SU-DHL-6 (cell line): ENCODE data around the gene CLDN7.

Experiments used
- H2AFZ ChIP-seq: fragments of 200-600 bp; sonication (generic); 2 replicates; pipeline ENCODE4 v1.6.1; 2014; ENCODE audit warnings: low read depth, mild to moderate bottlenecking, moderate library complexity, mixed read lengths, antibody characterized with exemption, low read length; ENCODE audit not compliant: severe bottlenecking
- H3F3A ChIP-seq: fragments of 200-600 bp; shearing (Covaris generic); 2 replicates; pipeline ENCODE4 v1.6.0; 2016; ENCODE audit warnings: antibody characterized with exemption, mild to moderate bottlenecking; ENCODE audit not compliant: insufficient read depth
- H3K27ac ChIP-seq: fragments of 200-600 bp; sonication (generic); 2 replicates; pipeline ENCODE4 v1.5.1; 2016; ENCODE audit warnings: low read depth, mild to moderate bottlenecking, low read length, moderate library complexity, mixed read lengths
- H3K27me3 ChIP-seq: fragments of 200-600 bp; sonication (generic), shearing (Covaris generic); 2 replicates; pipeline ENCODE4 v1.6.0; 2014; ENCODE audit warnings: mild to moderate bottlenecking, low read length
- H3K36me3 ChIP-seq: fragments of 200-600 bp; sonication (generic); 2 replicates; pipeline ENCODE4 v1.6.1; 2014; ENCODE audit warnings: mild to moderate bottlenecking, low read length, mixed read lengths
- H3K4me2 ChIP-seq: fragments of 300-600, 200-600 bp; shearing (Covaris generic), sonication (generic); 2 replicates; pipeline ENCODE4 v1.6.0; 2014; ENCODE audit warnings: low read length, low read depth, mild to moderate bottlenecking; ENCODE audit not compliant: poor library complexity, severe bottlenecking
- H3K4me3 ChIP-seq: fragments of 200-600 bp; sonication (generic); 2 replicates; pipeline ENCODE4 v1.5.1; 2014; ENCODE audit warnings: antibody characterized with exemption, low read length, mild to moderate bottlenecking, mixed read lengths; ENCODE audit not compliant: insufficient read depth, poor library complexity, severe bottlenecking
- H3K79me2 ChIP-seq: fragments of 200-600 bp; sonication (generic); 2 replicates; pipeline ENCODE4 v1.6.1; 2014; ENCODE audit warnings: mild to moderate bottlenecking, low read length, moderate library complexity; ENCODE audit not compliant: insufficient read depth
- H3K9ac ChIP-seq: fragments of 200-600 bp; sonication (generic); 2 replicates; pipeline ENCODE4 v1.7.0; 2014; ENCODE audit warnings: mild to moderate bottlenecking, low read length
- H3K9me2 ChIP-seq: fragments of 200-600 bp; sonication (generic); replicated peaks from 2 replicates; pipeline ENCODE4 v1.6.1; 2014; ENCODE audit warnings: low read length; ENCODE audit not compliant: insufficient read depth
- H3K9me3 ChIP-seq: fragments of 200-600 bp; sonication (generic); 2 replicates; pipeline ENCODE4 v1.6.1; 2014; ENCODE audit warnings: low read length, mixed read lengths; ENCODE audit not compliant: insufficient read depth
- H4K20me1 ChIP-seq: fragments of 200-600 bp; sonication (generic); 2 replicates; pipeline ENCODE4 v1.6.1; 2014; ENCODE audit warnings: low read depth, mild to moderate bottlenecking, antibody characterized with exemption, low read length, moderate library complexity, mixed read lengths
- CTCF ChIP-seq: fragments of 200-600 bp; sonication (generic); IDR thresholded peaks from one replicate; pipeline ENCODE4 v1.5.1; 2017; ENCODE audit warnings: antibody characterized with exemption, mild to moderate bottlenecking, low read length, moderate library complexity; ENCODE audit not compliant: insufficient read depth, poor library complexity, severe bottlenecking
- EZH2phosphoT487 ChIP-seq: fragments of 200-600 bp; sonication (generic), shearing (Covaris generic); conservative IDR thresholded peaks from 2 replicates; pipeline ENCODE4 v1.6.1; 2018; ENCODE audit warnings: mild to moderate bottlenecking, antibody characterized with exemption, low read length, moderate library complexity, mixed read lengths

The CLDN7 gene

GRCh38 chr17:7235693-7236665 is 26.3 kb downstream of the CLDN7 start:
- Histone ChIP-seq H3K9ac (no peak overlapping the region), H3F3A (peaks cover 38% of the 10 kb centered on the region), H3K36me3 (0 out of 2 replicates have a peak, but pooled peaks cover 3% of the 10 kb centered on the region), H2AFZ (no peak overlapping the region), H3K4me2 (peak overlapping the region; percentile 71), H4K20me1 (peaks cover 6% of the 10 kb centered on the region; the same call in 1 of the 2 replicates), H3K27me3 (no peaks in the 10 kb centered on the region), H3K27ac (no peak overlapping the region), H3K79me2 (peaks cover 49% of the 10 kb centered on the region), H3K9me2 (no peaks in the 10 kb centered on the region), H3K9me3 (no peaks in the 10 kb centered on the region), H3K4me3 (no peak overlapping the region)
- TF ChIP-seq EZH2phosphoT487 (no peak), CTCF (no peak)

- Histone ChIP-seq H3K9me3 (no peaks in the 10 kb centered on the region), H3K27me3 (no peaks in the 10 kb centered on the region), H3K9ac (peak within 1 kb of the TSS; percentile 82), H2AFZ (peak within 1 kb of the TSS; percentile 2), H3K36me3 (0 out of 2 replicates have a peak, but pooled peaks cover 3% of the 10 kb centered on the region), H3K4me3 (peak within 1 kb of the TSS; percentile 83), H3K79me2 (peaks cover 58% of the 10 kb centered on the region), H3F3A (peaks cover 26% of the 10 kb centered on the region), H4K20me1 (peaks cover 6% of the 10 kb centered on the region; the same call in 1 of the 2 replicates), H3K4me2 (peak within 1 kb of the TSS; percentile 71), H3K9me2 (no peaks in the 10 kb centered on the region), H3K27ac (peak within 1 kb of the TSS; percentile 87)
- no peak for TF ChIP-seq CTCF
- no peak for TF ChIP-seq EZH2phosphoT487
These were observed 28.0 kb downstream of the CLDN7 start, which contains the start of gene DVL2 for GRCh38 chr17:7234083-7234951. Gene DVL2 (minus strand): TSS chr17:7234517. CDS start chr17:7234262, 255 bp downstream.

GRCh38 chr17:7233701-7234082 is 28.6 kb downstream of the CLDN7 start:
- H3K36me3 ChIP-seq = 0 out of 2 replicates have a peak, but pooled peaks cover 3% of the 10 kb centered on the region
- H3K4me2 ChIP-seq = peak overlapping the region; percentile 71
- no peaks in the 10 kb centered on the region for H3K27me3 ChIP-seq
- peak overlapping the region; percentile 83 for H3K4me3 ChIP-seq
- H3F3A ChIP-seq = peaks cover 26% of the 10 kb centered on the region
- H3K79me2 ChIP-seq = peaks cover 52% of the 10 kb centered on the region
- peak overlapping the region; percentile 87 for H3K27ac ChIP-seq
- H3K9me3 ChIP-seq = no peaks in the 10 kb centered on the region
- H3K9ac ChIP-seq = peak overlapping the region; percentile 82
- H4K20me1 ChIP-seq = peaks cover 6% of the 10 kb centered on the region; the same call in 1 of the 2 replicates
- no peaks in the 10 kb centered on the region for H3K9me2 ChIP-seq
- TF ChIP-seq EZH2phosphoT487 = no peak
- peak overlapping the region; percentile 2 for H2AFZ ChIP-seq
